T-cell (primary cell): Measurements from ENCODE around the gene GCLM. TPM values are rescaled to one million over a fixed set of nuclear protein-coding genes. Genes with fewer than 3 reads are reported as not detected.
"Not testable (repeated sequence)": the region's sequence is repeated elsewhere in the genome, so short reads cannot be mapped to it uniquely, and the experiment has no call there.

Experiments
- ATAC-seq, 4 experiments: fragments of 200-7000 bp in 3 of 4; fragments of 150-1000 bp in 1 of 4; cut with Tn5 transposase; replicated peaks in 1 of 4; 1 replicate in 3 of 4; 2 replicates in 1 of 4; pipeline ENCODE4 v1.10.0; 2021; ENCODE audit warnings: moderate library complexity in 3 of 4, mild to moderate bottlenecking in 2 of 4, moderate number of reproducible peaks in 1 of 4
- CTCF ChIA-PET, 2 donors: fragments of 300-600 bp; sonication (Branson Sonifier 250); formaldehyde crosslinking; loops; one replicate each; lab custom pipeline; 2022; ENCODE audit warnings: antibody characterized with exemption in 2 of 2; lab: Charles Lee
- POLR2A ChIA-PET, 2 donors: fragments of 300-600 bp; sonication (Branson Sonifier 250); formaldehyde crosslinking; loops; one replicate each; lab custom pipeline; 2022; ENCODE audit warnings: antibody characterized with exemption in 2 of 2; lab: Charles Lee
- DNase-seq, 35 experiments: peaks; one replicate each; pipeline versions ENCODE4 v3.0.0 to v3.0.0-alpha.2; 2013 to 2023
- H3K27ac ChIP-seq: one replicate; pipeline ENCODE4 v1.5.1; 2013; ENCODE audit warnings: low read length
- H3K27me3 ChIP-seq, 2 experiments: replicated peaks in 1 of 2; 1 replicate in 1 of 2; 2 replicates in 1 of 2; pipeline versions ENCODE4 v1.6.1 to v1.7.0; 2013; ENCODE audit warnings: low read length in 1 of 2, mixed read lengths in 1 of 2; ENCODE audit not compliant: control insufficient read depth in 2 of 2, insufficient read depth in 2 of 2; ENCODE audit errors: extremely low read depth in 1 of 2
- H3K36me3 ChIP-seq, 2 donors: 1 replicate in 1 of 2; 2 replicates in 1 of 2; pipeline versions ENCODE4 v1.6.1 to v1.7.0; 2013; ENCODE audit warnings: low read length in 1 of 2; ENCODE audit not compliant: control insufficient read depth in 2 of 2, insufficient read depth in 1 of 2; ENCODE audit errors: extremely low read depth in 1 of 2
- H3K4me1 ChIP-seq, 2 experiments: 1 replicate in 1 of 2; 2 replicates in 1 of 2; pipeline versions ENCODE4 v1.6.1 to v1.7.0; 2013; ENCODE audit warnings: low read length in 2 of 2, mixed read lengths in 1 of 2; ENCODE audit not compliant: insufficient read depth in 2 of 2, control insufficient read depth in 1 of 2; ENCODE audit errors: extremely low read depth in 1 of 2
- H3K4me3 ChIP-seq, 2 donors: 1 replicate in 1 of 2; 2 replicates in 1 of 2; pipeline versions ENCODE4 v1.5.1 to v1.7.0; 2013; ENCODE audit warnings: mild to moderate bottlenecking in 2 of 2, low read length in 1 of 2, moderate library complexity in 1 of 2; ENCODE audit not compliant: control insufficient read depth in 1 of 2; ENCODE audit errors: extremely low read depth in 1 of 2
- H3K9me3 ChIP-seq: 2 replicates; pipeline ENCODE4 v1.7.0; 2013
- H3K27ac Mint-ChIP-seq, 2 donors: one replicate each; pipeline ENCODE4 v1.8.0; 2020 to 2021; ENCODE audit warnings: mild to moderate bottlenecking in 2 of 2, mixed read lengths in 2 of 2
- H3K27me3 Mint-ChIP-seq, 2 donors: one replicate each; pipeline ENCODE4 v1.8.0; 2021 to 2022; ENCODE audit warnings: mixed read lengths in 2 of 2
- H3K36me3 Mint-ChIP-seq: one replicate; pipeline ENCODE4 v1.8.0; 2021; ENCODE audit warnings: mixed read lengths
- H3K4me1 Mint-ChIP-seq, 3 donors: one replicate each; pipeline ENCODE4 v1.8.0; 2020 to 2022; ENCODE audit warnings: mixed read lengths in 3 of 3, mild to moderate bottlenecking in 1 of 3
- H3K4me3 Mint-ChIP-seq, 3 donors: one replicate each; pipeline ENCODE4 v1.8.0; 2020 to 2022; ENCODE audit warnings: mild to moderate bottlenecking in 3 of 3, mixed read lengths in 3 of 3, moderate library complexity in 3 of 3
- H3K9me3 Mint-ChIP-seq, 3 donors: one replicate each; pipeline ENCODE4 v1.8.0; 2020 to 2022; ENCODE audit warnings: mixed read lengths in 3 of 3
- WGBS: methylation state at CpG from one replicate; pipeline ENCODE4 v1.1.5; 2013; ENCODE audit warnings: missing lambda C conversion rate; ENCODE audit not compliant: insufficient coverage; 5-methylcytosine and 5-hydroxymethylcytosine counted together
- total RNA-seq, 35 experiments: library from RNA in 6 of 35; stranded (reverse) in 6 of 35; fragments of 120-200 nt in 1 of 35; gene quantifications; one replicate each; pipeline versions ENCODE4 v1.2.1 to v1.2.4 and lab custom pipeline; 2013 to 2026

GCLM gene, protein sequence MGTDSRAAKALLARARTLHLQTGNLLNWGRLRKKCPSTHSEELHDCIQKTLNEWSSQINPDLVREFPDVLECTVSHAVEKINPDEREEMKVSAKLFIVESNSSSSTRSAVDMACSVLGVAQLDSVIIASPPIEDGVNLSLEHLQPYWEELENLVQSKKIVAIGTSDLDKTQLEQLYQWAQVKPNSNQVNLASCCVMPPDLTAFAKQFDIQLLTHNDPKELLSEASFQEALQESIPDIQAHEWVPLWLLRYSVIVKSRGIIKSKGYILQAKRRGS
- total RNA-seq (10 to 100 TPM in 4 of 5 donors, 1 to 10 TPM in 1; 8.7 to 20.6 (median 17.9) TPM), total RNA-seq (lab: John Stamatoyannopoulos, UW) (12.2 to 98.7 (median 31.6) reads per million in 29 experiments)
- total RNA-seq (2013): 16.3 TPM

DNA sequence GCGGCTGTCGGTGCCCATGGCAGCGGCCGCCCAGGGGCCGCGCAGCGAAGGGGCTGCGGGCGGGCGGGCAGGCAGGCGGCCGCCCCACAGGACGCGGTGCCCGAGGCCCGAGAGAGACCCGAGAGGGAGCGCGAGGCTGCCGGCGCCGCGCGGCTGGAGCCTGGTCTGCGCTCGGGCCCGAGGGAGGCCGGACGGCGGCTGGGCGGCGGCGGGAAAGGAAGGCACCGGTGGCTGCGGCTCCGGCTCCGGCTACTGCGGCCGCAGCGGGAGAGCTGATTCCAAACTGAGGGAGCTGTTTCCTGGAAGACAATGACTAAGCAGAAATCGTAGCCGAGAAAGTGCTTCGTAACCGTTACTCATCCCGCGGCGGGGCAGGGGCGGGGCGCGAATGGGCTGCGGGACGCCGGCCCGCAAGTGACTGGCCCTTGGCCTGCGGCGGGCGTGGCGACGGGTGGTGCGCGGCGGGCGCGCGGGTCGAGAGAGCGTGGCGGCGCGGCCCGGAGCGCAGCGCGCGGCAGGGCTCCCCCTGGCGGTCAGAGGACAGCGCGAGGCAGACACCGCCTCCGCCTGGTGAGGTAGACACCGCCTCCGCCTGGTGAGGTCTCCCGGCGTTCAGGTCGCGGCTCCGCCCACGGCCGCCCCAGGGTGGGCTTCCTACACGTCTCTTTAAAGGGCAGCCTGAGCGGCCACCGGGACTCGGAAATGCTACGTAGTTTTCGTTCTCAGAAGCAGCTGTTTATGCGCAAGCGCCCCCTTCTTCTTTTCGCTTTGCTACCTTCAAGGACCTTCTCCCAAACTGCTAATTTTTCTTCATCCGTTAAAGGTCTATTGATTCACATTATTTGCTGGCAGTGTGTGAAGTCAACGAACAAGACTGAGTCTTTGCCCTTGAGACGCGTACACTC is at the start of gene GCLM:
GCLM (minus strand) TSS at position 285 of the 905 bp plus-strand sequence; CDS start at position 18, 267 bp downstream.
- H3K9me3 Mint-ChIP-seq: no peaks in the 10 kb centered on the region
- H3K4me1 Mint-ChIP-seq: peaks cover 36 to 42% (median 39%) of the 10 kb centered on the region in 3 donors
- H3K4me3 Mint-ChIP-seq: peak within 1 kb of the TSS; percentile 86 to 87 (median 87)
- CTCF ChIA-PET: interaction anchor here (0.5 to 2.6 kb wide), 20 partner anchors 22 to 867 kb away, joined by 3 to 20 read pairs (median 4); partner anchors contain the start of gene DNTTIP2 (in 2 of the 2)
- ATAC-seq (peak; percentile 91 to 94 (median 92)), DNase-seq (peak; percentile 69 to 95 (median 84))
- Histone ChIP-seq H3K27ac (peak within 1 kb of the TSS; percentile 61), H3K9me3 (no peaks in the 10 kb centered on the region), H3K4me1 (peaks cover 5 to 7% of the 10 kb centered on the region in 2 experiments), H3K36me3 (no peaks in the 10 kb centered on the region), H3K27me3 (no peaks in the 10 kb centered on the region), H3K4me3 (peak within 1 kb of the TSS; percentile 54 to 63)
- H3K27me3 Mint-ChIP-seq: peaks cover 2 to 4% of the 10 kb centered on the region in 2 donors
- peak within 1 kb of the TSS; percentile 87 to 92 for H3K27ac Mint-ChIP-seq
- POLR2A ChIA-PET: interaction anchor here (0.7 to 0.9 kb wide), 2 partner anchors 30 to 568 kb away, joined by 4 to 15 read pairs; partner anchors contain the start of gene DNTTIP2 (in 1 of the 2)
- no peaks in the 10 kb centered on the region for H3K36me3 Mint-ChIP-seq
- under 1% methylated on average over 98 of the region's 102 CpGs for WGBS

GRCh38 chr1:93958726-93959100 is 49.5 kb upstream of the GCLM start:
- POLR2A ChIA-PET: no interaction called here
- Histone ChIP-seq H3K4me3 (no peak overlapping the region), H3K4me1 (no peaks in the 10 kb centered on the region), H3K9me3 (no peaks in the 10 kb centered on the region), H3K36me3 (no peaks in the 10 kb centered on the region), H3K27ac (no peak overlapping the region), H3K27me3 (no peaks in the 10 kb centered on the region)
- peaks cover 25 to 38% (median 32%) of the 10 kb centered on the region in 3 donors for H3K9me3 Mint-ChIP-seq
- H3K4me3 Mint-ChIP-seq: no peak overlapping the region
- H3K4me1 Mint-ChIP-seq: no peaks in the 10 kb centered on the region
- H3K36me3 Mint-ChIP-seq: peaks cover 10% of the 10 kb centered on the region
- no CpG with 5 or more reads among the region's 1 CpG for WGBS
- no peak for DNase-seq
- peaks cover 3 to 15% of the 10 kb centered on the region in 2 donors for H3K27me3 Mint-ChIP-seq
- no peak for ATAC-seq
- CTCF ChIA-PET: interaction anchor here (0.5 to 0.8 kb wide), 2 partner anchors 14 to 1086 kb away, joined by 3 read pairs; no protein-coding TSS in a partner anchor
- no peak overlapping the region for H3K27ac Mint-ChIP-seq

GRCh38 chr1:93958032-93958725 is 48.9 kb upstream of the GCLM start:
- Histone ChIP-seq H3K4me3 (no peak overlapping the region), H3K27me3 (no peaks in the 10 kb centered on the region), H3K27ac (no peak overlapping the region), H3K9me3 (no peaks in the 10 kb centered on the region), H3K4me1 (no peaks in the 10 kb centered on the region), H3K36me3 (no peaks in the 10 kb centered on the region)
- H3K9me3 Mint-ChIP-seq: peaks cover 27 to 40% (median 33%) of the 10 kb centered on the region in 3 donors
- H3K4me1 Mint-ChIP-seq: no peaks in the 10 kb centered on the region
- DNase-seq (no peak), ATAC-seq (no peak)
- POLR2A ChIA-PET: no interaction called here
- H3K36me3 Mint-ChIP-seq: peaks cover 10% of the 10 kb centered on the region
- H3K4me3 Mint-ChIP-seq: no peak overlapping the region
- peaks cover 3 to 14% of the 10 kb centered on the region in 2 donors for H3K27me3 Mint-ChIP-seq
- WGBS: 80% methylated on average over 1 of the region's 1 CpG
- H3K27ac Mint-ChIP-seq: no peak overlapping the region
- CTCF ChIA-PET: no interaction called here

DNA sequence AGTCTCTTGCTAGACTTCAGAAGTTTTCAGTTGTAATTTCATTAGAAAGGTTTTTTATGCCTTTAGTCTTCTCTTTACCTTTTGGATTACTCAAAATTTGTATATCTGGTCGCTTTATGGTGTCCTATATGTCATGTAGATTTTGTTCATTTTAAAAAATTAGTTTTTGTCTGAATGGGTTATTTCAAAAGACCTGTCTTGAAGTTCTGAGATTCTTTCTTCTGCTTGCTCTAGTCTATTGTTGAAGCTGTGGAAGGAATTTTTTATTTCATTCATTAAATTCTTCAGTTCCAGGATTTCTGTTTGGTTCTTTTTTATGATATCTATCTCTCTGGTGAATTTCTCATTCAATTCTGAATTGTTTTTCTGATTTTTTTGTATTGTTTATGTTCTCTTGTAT is 46.5 kb upstream of the GCLM start:
- Histone ChIP-seq H3K27ac (no peak overlapping the region), H3K4me3 (no peak overlapping the region), H3K36me3 (no peaks in the 10 kb centered on the region), H3K27me3 (no peaks in the 10 kb centered on the region), H3K9me3 (no peaks in the 10 kb centered on the region), H3K4me1 (no peaks in the 10 kb centered on the region)
- peaks cover 35 to 62% (median 46%) of the 10 kb centered on the region in 3 donors for H3K9me3 Mint-ChIP-seq
- no peaks in the 10 kb centered on the region for H3K4me1 Mint-ChIP-seq
- H3K27me3 Mint-ChIP-seq: peaks cover 3 to 9% of the 10 kb centered on the region in 2 donors
- ATAC-seq: no peak
- no peak overlapping the region for H3K4me3 Mint-ChIP-seq
- DNase-seq: no peak
- CTCF ChIA-PET: no interaction called here
- POLR2A ChIA-PET: no interaction called here
- no peak overlapping the region for H3K27ac Mint-ChIP-seq
- no CpG with 5 or more reads among the region's 1 CpG for WGBS
- H3K36me3 Mint-ChIP-seq: peaks cover 20% of the 10 kb centered on the region

DNA sequence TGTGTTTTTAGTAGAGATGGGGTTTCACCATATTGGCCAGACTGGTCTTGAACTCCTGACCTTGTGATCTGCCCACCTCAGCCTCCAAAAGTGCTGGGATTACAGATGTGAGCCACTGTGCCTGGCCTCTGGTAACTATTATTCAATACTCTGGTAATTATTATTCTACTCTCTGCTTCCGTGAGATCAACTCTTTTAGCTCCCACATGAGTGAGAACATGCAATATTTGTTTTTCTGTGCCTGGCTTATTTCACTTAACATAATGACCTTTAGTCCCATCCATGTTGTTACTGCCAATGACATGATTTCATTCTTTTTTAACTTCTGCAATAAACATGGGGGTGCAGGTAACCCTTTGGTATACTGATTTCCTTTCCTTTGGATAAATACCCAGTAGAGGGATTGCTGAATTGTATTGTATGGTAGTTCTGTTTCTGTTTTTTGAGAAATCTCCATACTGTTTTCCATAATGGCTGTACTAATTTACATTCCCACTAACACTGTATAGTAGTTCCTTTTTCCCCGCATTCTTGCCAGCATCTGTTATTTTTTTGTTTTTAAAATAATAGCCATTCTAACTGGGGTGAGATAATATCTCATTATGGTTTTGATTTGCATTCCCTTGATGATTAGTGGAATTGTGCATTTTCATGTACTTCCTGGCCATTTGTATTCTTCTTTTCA is 37.9 kb upstream of the GCLM start:
- WGBS: no CpG with 5 or more reads among the region's 2 CpGs
- H3K27ac ChIP-seq, DNase-seq, H3K4me3 ChIP-seq, H3K9me3 ChIP-seq, H3K4me1 Mint-ChIP-seq, H3K36me3 ChIP-seq, POLR2A ChIA-PET, H3K4me1 ChIP-seq, ATAC-seq, H3K4me3 Mint-ChIP-seq, H3K27ac Mint-ChIP-seq, H3K27me3 ChIP-seq, CTCF ChIA-PET: not testable (repeated sequence)
- H3K36me3 Mint-ChIP-seq: peaks cover 18% of the 10 kb centered on the region
- H3K9me3 Mint-ChIP-seq: peaks cover 16 to 23% (median 16%) of the 10 kb centered on the region in 3 donors
- peaks cover 14 to 16% of the 10 kb centered on the region in 2 donors for H3K27me3 Mint-ChIP-seq
